Measurements from ENCODE around the gene ACOT7.

Gene ACOT7

GRCh38 chr1:6244401-6245049 is 149.0 kb downstream of the ACOT7 start:
- Histone ChIP-seq H3K27ac (ENCODE audit: low read depth, low read length) (no peak overlapping the region), H3K4me2 (ENCODE audit: low read depth, low read length, poor library complexity, severe bottlenecking) (no peak overlapping the region), H4K20me1 (ENCODE audit: low read depth, low read length) (no peaks in the 10 kb centered on the region), H3K79me2 (ENCODE audit: insufficient read depth, low read length) (no peaks in the 10 kb centered on the region), H3K27me3 (ENCODE audit: low read length) (no peaks in the 10 kb centered on the region), H3K36me3 (ENCODE audit: low read length) (no peaks in the 10 kb centered on the region), H3K9me2 (replicated peaks; ENCODE audit: insufficient read depth, low read length) (no peaks in the 10 kb centered on the region), H3F3A (ENCODE audit: insufficient read depth) (no peaks in the 10 kb centered on the region), H3K9me3 (ENCODE audit: insufficient read depth, low read length) (no peaks in the 10 kb centered on the region), H3K4me3 (ENCODE audit: insufficient read depth, low read length, poor library complexity, severe bottlenecking) (no peak overlapping the region), H3K9ac (ENCODE audit: low read length) (no peak overlapping the region), H2AFZ (ENCODE audit: low read depth, low read length, severe bottlenecking) (no peak overlapping the region)
- TF ChIP-seq CTCF (IDR thresholded peaks at IDR 0.05; ENCODE audit: insufficient read depth, low read length, poor library complexity, severe bottlenecking) (no peak), EZH2phosphoT487 (conservative IDR thresholded peaks at IDR 0.05; ENCODE audit: low read length) (no peak)

GRCh38 chr1:6243993-6244392 is 149.6 kb downstream of the ACOT7 start, which contains the start of gene HES3:
Gene HES3 (plus strand): TSS chr1:6244179. CDS start chr1:6244366, 187 bp downstream.
- Histone ChIP-seq H3K36me3 (ENCODE audit: low read length) (no peaks in the 10 kb centered on the region), H3K79me2 (ENCODE audit: insufficient read depth, low read length) (no peaks in the 10 kb centered on the region), H2AFZ (ENCODE audit: low read depth, low read length, severe bottlenecking) (no peak within 1 kb of the TSS), H3K27ac (ENCODE audit: low read depth, low read length) (no peak within 1 kb of the TSS), H3K9me3 (ENCODE audit: insufficient read depth, low read length) (no peaks in the 10 kb centered on the region), H3F3A (ENCODE audit: insufficient read depth) (no peaks in the 10 kb centered on the region), H3K27me3 (ENCODE audit: low read length) (no peaks in the 10 kb centered on the region), H3K9me2 (replicated peaks; ENCODE audit: insufficient read depth, low read length) (no peaks in the 10 kb centered on the region), H3K4me2 (ENCODE audit: low read depth, low read length, poor library complexity, severe bottlenecking) (no peak within 1 kb of the TSS), H3K9ac (ENCODE audit: low read length) (no peak within 1 kb of the TSS), H3K4me3 (ENCODE audit: insufficient read depth, low read length, poor library complexity, severe bottlenecking) (no peak within 1 kb of the TSS), H4K20me1 (ENCODE audit: low read depth, low read length) (no peaks in the 10 kb centered on the region)
- TF ChIP-seq EZH2phosphoT487 (conservative IDR thresholded peaks at IDR 0.05; ENCODE audit: low read length) (no peak), CTCF (IDR thresholded peaks at IDR 0.05; ENCODE audit: insufficient read depth, low read length, poor library complexity, severe bottlenecking) (no peak)

DNA sequence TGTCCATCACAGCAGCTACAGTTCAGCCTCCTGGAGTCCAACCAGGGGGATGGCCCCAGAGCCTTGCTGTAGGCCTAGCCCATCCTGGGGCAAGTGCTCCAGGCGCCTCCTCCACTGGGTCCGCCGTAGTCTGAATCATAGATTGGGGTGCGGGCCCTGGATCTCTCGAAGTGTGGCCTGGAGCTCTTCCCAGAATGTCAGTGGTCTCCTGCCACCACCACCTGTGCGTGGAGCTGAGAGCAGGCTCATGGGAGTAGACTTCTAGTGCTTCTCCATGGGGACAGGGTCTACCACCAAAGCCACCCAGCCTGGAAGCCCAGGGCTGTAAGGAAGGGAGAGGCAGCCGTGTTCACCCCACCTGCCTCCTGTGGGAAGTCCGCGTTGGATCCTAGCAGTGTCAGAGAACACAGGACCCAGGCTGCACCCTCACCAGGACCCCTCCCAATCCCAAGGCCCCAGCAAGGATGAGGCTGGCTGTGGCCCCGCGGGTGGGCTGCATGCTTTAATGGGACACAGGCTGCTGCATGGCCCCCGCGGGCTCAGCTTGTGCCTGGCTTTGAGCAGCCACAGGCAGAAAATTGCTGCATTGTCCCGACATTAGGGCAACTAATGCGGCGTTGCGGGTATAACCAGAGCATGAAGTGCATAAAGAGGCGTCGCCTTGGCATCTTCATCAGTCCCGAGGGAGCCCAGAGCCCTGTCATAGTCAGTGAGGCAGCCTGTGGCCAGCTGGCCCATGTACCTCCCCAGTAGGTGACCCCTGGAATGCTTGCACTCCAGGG is 150.3 kb downstream of the ACOT7 start:
- Histone ChIP-seq H3K9me3 (ENCODE audit: insufficient read depth, low read length) (no peaks in the 10 kb centered on the region), H3K27ac (ENCODE audit: low read depth, low read length) (no peak overlapping the region), H3K79me2 (ENCODE audit: insufficient read depth, low read length) (no peaks in the 10 kb centered on the region), H3K4me2 (ENCODE audit: low read depth, low read length, poor library complexity, severe bottlenecking) (no peak overlapping the region), H3K4me3 (ENCODE audit: insufficient read depth, low read length, poor library complexity, severe bottlenecking) (no peak overlapping the region), H3K9ac (ENCODE audit: low read length) (no peak overlapping the region), H3K27me3 (ENCODE audit: low read length) (no peaks in the 10 kb centered on the region), H3K9me2 (replicated peaks; ENCODE audit: insufficient read depth, low read length) (no peaks in the 10 kb centered on the region), H2AFZ (ENCODE audit: low read depth, low read length, severe bottlenecking) (no peak overlapping the region), H4K20me1 (ENCODE audit: low read depth, low read length) (no peaks in the 10 kb centered on the region), H3K36me3 (ENCODE audit: low read length) (no peaks in the 10 kb centered on the region), H3F3A (ENCODE audit: insufficient read depth) (no peaks in the 10 kb centered on the region)
- TF ChIP-seq CTCF (IDR thresholded peaks at IDR 0.05; ENCODE audit: insufficient read depth, low read length, poor library complexity, severe bottlenecking) (no peak), EZH2phosphoT487 (conservative IDR thresholded peaks at IDR 0.05; ENCODE audit: low read length) (no peak)

All from SU-DHL-6 (cell line).